ENCODE data around the gene BICRA.

Gene BICRA

DNA sequence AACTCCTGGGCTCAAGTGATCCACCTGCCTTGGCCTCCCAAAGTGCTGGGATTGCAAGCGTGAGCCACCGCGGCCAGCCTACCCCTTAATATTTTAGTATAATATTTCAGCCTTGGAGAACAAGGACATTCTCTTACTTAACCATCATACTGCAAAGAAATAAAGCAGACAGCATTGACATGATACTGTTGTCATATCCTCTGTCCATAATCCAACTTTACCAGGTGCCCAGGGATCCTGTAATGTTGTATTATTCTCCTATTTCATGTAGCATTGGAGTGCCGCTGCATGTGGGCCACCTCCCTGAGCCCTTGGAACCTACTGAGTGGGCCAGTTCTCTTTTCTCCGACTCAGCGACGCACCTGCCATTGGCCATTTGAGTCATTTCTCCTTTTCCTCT lies 82.8 kb downstream of the BICRA start:
- DNase-seq, result no peak
- Histone ChIP-seq H3K9me2 (replicated peaks; ENCODE audit: insufficient read depth, low read length) (no peaks in the 10 kb centered on the region), H3K27me3 (replicated peaks; ENCODE audit: insufficient read depth, low read length) (no peaks in the 10 kb centered on the region), H3F3A (ENCODE audit: insufficient read depth, low read length) (no peaks in the 10 kb centered on the region), H3K4me1 (ENCODE audit: low read length) (no peaks in the 10 kb centered on the region), H3K9ac (ENCODE audit: low read length) (no peak overlapping the region), H3K9me3 (replicated peaks; ENCODE audit: insufficient read depth, low read length) (no peaks in the 10 kb centered on the region), H3K36me3 (replicated peaks; ENCODE audit: insufficient read depth, low read length) (no peaks in the 10 kb centered on the region), H4K20me1 (ENCODE audit: insufficient read depth, low read length) (no peaks in the 10 kb centered on the region), H3K4me2 (ENCODE audit: low read depth, low read length) (no peak overlapping the region), H3K79me2 (ENCODE audit: low read length) (no peaks in the 10 kb centered on the region), H3K4me3 (ENCODE audit: low read length) (no peak overlapping the region), H3K27ac (ENCODE audit: low read length) (no peak overlapping the region), H2AFZ (ENCODE audit: low read length) (no peak overlapping the region)
- no peak for TF ChIP-seq EZH2 (optimal IDR thresholded peaks at IDR 0.05; ENCODE audit: low read depth, low read length)
- TF ChIP-seq CTCF (IDR thresholded peaks at IDR 0.05; ENCODE audit: low read length), result no peak
- no peak for TF ChIP-seq EZH2phosphoT487 (IDR thresholded peaks at IDR 0.05; ENCODE audit: low read length)

DNA sequence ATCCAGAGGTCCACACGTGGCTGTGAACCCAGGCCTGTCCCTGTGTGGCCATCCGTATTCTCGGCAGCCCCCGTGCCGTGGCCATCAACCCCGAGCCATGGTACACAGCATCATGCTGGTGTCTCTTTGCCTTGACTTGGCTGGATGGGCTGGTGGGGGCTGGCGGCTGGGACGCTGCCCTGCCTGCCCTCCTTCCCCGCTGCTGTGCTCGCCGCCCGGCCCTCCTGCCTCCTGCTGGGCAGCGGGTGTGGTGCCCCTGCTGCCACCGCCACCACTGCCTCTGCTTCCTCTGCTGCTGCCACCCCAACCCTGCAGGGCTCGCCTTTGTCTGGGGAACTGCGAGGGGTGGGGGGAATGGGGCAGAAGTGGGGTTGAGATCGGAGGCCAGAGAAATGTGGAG lies 84.6 kb downstream of the BICRA start:
- H3K4me3 ChIP-seq (ENCODE audit: low read length), result no peak overlapping the region
- no peaks in the 10 kb centered on the region for H3K36me3 ChIP-seq (replicated peaks; ENCODE audit: insufficient read depth, low read length)
- no peak overlapping the region for H3K9ac ChIP-seq (ENCODE audit: low read length)
- H3K9me2 ChIP-seq (replicated peaks; ENCODE audit: insufficient read depth, low read length), result no peaks in the 10 kb centered on the region
- H3K27ac ChIP-seq (ENCODE audit: low read length), result no peak overlapping the region
- no peaks in the 10 kb centered on the region for H4K20me1 ChIP-seq (ENCODE audit: insufficient read depth, low read length)
- H3K79me2 ChIP-seq (ENCODE audit: low read length), result no peaks in the 10 kb centered on the region
- H3F3A ChIP-seq (ENCODE audit: insufficient read depth, low read length), result no peaks in the 10 kb centered on the region
- no peaks in the 10 kb centered on the region for H3K4me1 ChIP-seq (ENCODE audit: low read length)
- TF ChIP-seq EZH2phosphoT487 (IDR thresholded peaks at IDR 0.05; ENCODE audit: low read length), result no peak
- no peak for TF ChIP-seq CTCF (IDR thresholded peaks at IDR 0.05; ENCODE audit: low read length)
- no peak for TF ChIP-seq EZH2 (optimal IDR thresholded peaks at IDR 0.05; ENCODE audit: low read depth, low read length)
- no peak for DNase-seq
- H3K4me2 ChIP-seq (ENCODE audit: low read depth, low read length), result no peak overlapping the region
- H2AFZ ChIP-seq (ENCODE audit: low read length), result no peak overlapping the region
- H3K27me3 ChIP-seq (replicated peaks; ENCODE audit: insufficient read depth, low read length), result no peaks in the 10 kb centered on the region
- H3K9me3 ChIP-seq (replicated peaks; ENCODE audit: insufficient read depth, low read length), result no peaks in the 10 kb centered on the region

DNA sequence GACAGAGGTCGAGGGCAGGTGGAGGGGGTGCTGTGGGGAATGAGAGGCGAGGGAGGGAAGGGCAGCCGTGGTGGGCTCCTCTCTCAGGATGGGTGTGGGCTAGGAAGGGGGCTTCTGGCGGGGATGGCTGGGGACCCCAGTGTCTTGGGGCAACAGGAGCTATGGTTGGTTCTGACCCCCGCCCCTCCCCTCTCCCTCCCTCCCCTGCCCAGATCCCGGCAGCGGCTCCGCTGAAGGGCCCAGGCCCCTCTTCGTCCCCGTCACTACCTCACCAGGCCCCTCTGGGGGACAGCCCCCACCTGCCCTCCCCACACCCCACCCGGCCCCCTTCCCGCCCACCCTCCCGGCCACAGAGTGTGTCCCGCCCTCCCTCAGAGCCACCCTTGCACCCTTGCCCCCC lies 85.0 kb downstream of the BICRA start:
- H2AFZ ChIP-seq (ENCODE audit: low read length), result no peak overlapping the region
- H3K27ac ChIP-seq (ENCODE audit: low read length), result no peak overlapping the region
- no peaks in the 10 kb centered on the region for H3K27me3 ChIP-seq (replicated peaks; ENCODE audit: insufficient read depth, low read length)
- DNase-seq, result no peak
- H3K4me2 ChIP-seq (ENCODE audit: low read depth, low read length), result no peak overlapping the region
- H3K9me2 ChIP-seq (replicated peaks; ENCODE audit: insufficient read depth, low read length), result no peaks in the 10 kb centered on the region
- H3K9me3 ChIP-seq (replicated peaks; ENCODE audit: insufficient read depth, low read length), result no peaks in the 10 kb centered on the region
- no peaks in the 10 kb centered on the region for H3K79me2 ChIP-seq (ENCODE audit: low read length)
- H3K4me1 ChIP-seq (ENCODE audit: low read length), result no peaks in the 10 kb centered on the region
- no peaks in the 10 kb centered on the region for H3F3A ChIP-seq (ENCODE audit: insufficient read depth, low read length)
- TF ChIP-seq CTCF (IDR thresholded peaks at IDR 0.05; ENCODE audit: low read length) (no peak), EZH2 (optimal IDR thresholded peaks at IDR 0.05; ENCODE audit: low read depth, low read length) (no peak), EZH2phosphoT487 (IDR thresholded peaks at IDR 0.05; ENCODE audit: low read length) (no peak)
- no peak overlapping the region for H3K4me3 ChIP-seq (ENCODE audit: low read length)
- H4K20me1 ChIP-seq (ENCODE audit: insufficient read depth, low read length), result no peaks in the 10 kb centered on the region
- no peak overlapping the region for H3K9ac ChIP-seq (ENCODE audit: low read length)
- no peaks in the 10 kb centered on the region for H3K36me3 ChIP-seq (replicated peaks; ENCODE audit: insufficient read depth, low read length)
